Neural progenitor cell (in vitro differentiated cells): ENCODE data around the gene EPHB2. TPM values are rescaled to one million over a fixed set of nuclear protein-coding genes. Genes with fewer than 3 reads are reported as not detected.

Experiments used
- DNase-seq: peaks from one replicate; pipeline ENCODE4 v3.0.0-alpha.2; 2016; ENCODE audit warnings: low spot score
- H2AFZ ChIP-seq: fragments of 200-600 bp; sonication (generic); replicated peaks from 2 replicates; pipeline ENCODE4 v1.6.1; 2016; ENCODE audit warnings: antibody characterized with exemption
- H3F3A ChIP-seq: fragments of 200-600 bp; sonication (generic); 2 replicates; pipeline ENCODE4 v1.6.1; 2016; ENCODE audit warnings: antibody characterized with exemption, low read depth
- H3K27ac ChIP-seq: fragments of 200-600 bp; sonication (generic); 2 replicates; pipeline ENCODE4 v1.5.1; 2016; ENCODE audit warnings: mild to moderate bottlenecking
- H3K27me3 ChIP-seq: fragments of 200-600 bp; sonication (generic); 2 replicates; pipeline ENCODE4 v1.6.1; 2016; ENCODE audit warnings: mild to moderate bottlenecking, moderate library complexity
- H3K36me3 ChIP-seq: fragments of 200-600 bp; sonication (generic); 2 replicates; pipeline ENCODE4 v1.5.1; 2016
- H3K4me1 ChIP-seq: fragments of 200-600 bp; sonication (generic); 2 replicates; pipeline ENCODE4 v1.6.1; 2016; ENCODE audit warnings: mixed run types
- H3K4me2 ChIP-seq: fragments of 200-600 bp; sonication (generic); 2 replicates; pipeline ENCODE4 v1.6.1; 2016
- H3K4me3 ChIP-seq: fragments of 200-600 bp; sonication (generic); 2 replicates; pipeline ENCODE4 v1.5.1; 2016
- H3K79me2 ChIP-seq: fragments of 200-600 bp; sonication (generic); 2 replicates; pipeline ENCODE4 v1.6.1; 2016; ENCODE audit warnings: low read depth
- H3K9ac ChIP-seq: fragments of 200-600 bp; sonication (generic); 2 replicates; pipeline ENCODE4 v1.6.1; 2016
- H3K9me3 ChIP-seq: fragments of 200-600 bp; sonication (generic); 2 replicates; pipeline ENCODE4 v1.5.1; 2016; ENCODE audit warnings: low read depth
- H4K20me1 ChIP-seq: fragments of 200-600 bp; sonication (generic); 2 replicates; pipeline ENCODE4 v1.6.1; 2016; ENCODE audit warnings: low read depth
- H3K27ac Mint-ChIP-seq: 3 replicates; pipeline ENCODE4 v1.8.0; 2021; ENCODE audit warnings: mixed read lengths
- H3K27me3 Mint-ChIP-seq: 2 replicates; pipeline ENCODE4 v1.8.0; 2022; ENCODE audit warnings: low read depth, mild to moderate bottlenecking, inconsistent platforms, moderate library complexity, mixed read lengths; ENCODE audit not compliant: insufficient read depth
- H3K36me3 Mint-ChIP-seq: 3 replicates; pipeline ENCODE4 v1.8.0; 2021; ENCODE audit warnings: mixed read lengths
- H3K4me1 Mint-ChIP-seq: 3 replicates; pipeline ENCODE4 v1.8.0; 2021; ENCODE audit warnings: mixed read lengths
- H3K4me3 Mint-ChIP-seq: 3 replicates; pipeline ENCODE4 v1.8.0; 2021; ENCODE audit warnings: mild to moderate bottlenecking, moderate library complexity, mixed read lengths
- H3K9me3 Mint-ChIP-seq: 3 replicates; pipeline ENCODE4 v1.8.0; 2020; ENCODE audit warnings: mixed read lengths
- EZH2 ChIP-seq: fragments of 200-600 bp; sonication (generic); IDR thresholded peaks from 2 replicates; pipeline ENCODE4 v1.6.1; 2017; ENCODE audit warnings: antibody characterized with exemption, mild to moderate bottlenecking, moderate library complexity
- EZH2phosphoT487 ChIP-seq: fragments of 200-600 bp; sonication (generic); IDR thresholded peaks from 2 replicates; pipeline ENCODE4 v1.6.1; 2017; ENCODE audit warnings: antibody characterized with exemption
- total RNA-seq: library from RNA; depleted of rRNA; stranded (reverse); fragments of >200 nt; gene quantifications from 2 replicates; pipeline ENCODE4 v1.2.3, GENCODE V29; 2015; ENCODE audit warnings: low replicate concordance
- TF ChIP-seq, protein P1 (sequence below): fragments of 200-600 bp; sonication (generic); IDR thresholded peaks from 2 replicates; pipeline ENCODE4 v1.5.1; 2017; ENCODE audit warnings: antibody characterized with exemption, mild to moderate bottlenecking

EPHB2 gene
- total RNA-seq, 1 donor from 2014 or later: 38.3 TPM

DNA sequence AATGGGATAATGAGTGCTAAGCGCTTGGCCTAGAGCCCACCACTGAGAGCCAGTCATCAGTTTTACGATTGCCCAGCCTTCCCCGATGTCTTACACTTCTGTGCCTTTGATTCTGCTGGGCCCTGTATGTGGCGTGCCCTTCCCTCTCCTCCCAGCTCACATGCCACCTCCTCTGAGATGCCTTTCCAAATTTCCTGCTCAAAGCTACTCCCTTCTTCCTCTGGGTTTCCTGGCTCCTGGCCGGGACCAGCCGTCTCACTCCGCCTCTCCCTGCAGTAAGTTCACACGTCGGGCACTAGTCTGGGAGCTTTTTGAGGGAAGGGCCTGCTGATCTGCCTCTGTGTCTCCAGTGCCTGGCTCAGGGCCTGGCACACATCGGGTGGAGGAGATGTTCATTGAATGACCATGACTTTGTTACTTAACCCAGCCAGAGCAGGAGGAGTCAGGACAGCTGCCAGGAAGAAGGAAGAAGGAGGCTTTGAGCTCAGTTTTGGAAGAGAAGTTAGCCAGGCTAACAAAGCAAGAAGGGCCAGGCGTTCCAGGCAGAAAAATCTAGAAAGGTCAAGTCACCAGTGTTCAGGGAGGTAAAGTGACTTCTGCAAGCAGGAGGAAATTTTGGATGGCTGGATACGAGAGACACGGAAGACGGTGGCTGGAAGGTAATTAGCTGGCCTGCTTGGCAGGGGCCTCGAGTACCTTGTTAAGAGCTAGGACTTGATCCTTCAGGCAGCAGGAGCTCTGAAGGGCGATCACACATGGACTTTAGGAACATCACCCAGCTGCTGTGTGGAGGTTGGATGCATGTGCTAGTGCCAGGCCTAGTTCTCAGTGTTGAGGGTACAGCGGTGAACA, 63.6 kb downstream of the EPHB2 start:
- no peaks in the 10 kb centered on the region for H3K36me3 Mint-ChIP-seq
- Histone ChIP-seq H2AFZ (no peak overlapping the region), H3K27ac (no peak overlapping the region), H3K4me1 (peaks cover 41% of the 10 kb centered on the region), H3K36me3 (no peaks in the 10 kb centered on the region), H3K9ac (no peak overlapping the region), H3K27me3 (no peaks in the 10 kb centered on the region), H3K4me3 (no peak overlapping the region), H3K4me2 (no peak overlapping the region), H3F3A (peaks cover 34% of the 10 kb centered on the region), H3K79me2 (peaks cover 31% of the 10 kb centered on the region), H3K9me3 (no peaks in the 10 kb centered on the region), H4K20me1 (peaks cover 98% of the 10 kb centered on the region)
- no peaks in the 10 kb centered on the region for H3K9me3 Mint-ChIP-seq
- H3K4me1 Mint-ChIP-seq: peaks cover 36% of the 10 kb centered on the region
- H3K27me3 Mint-ChIP-seq: peaks cover 8% of the 10 kb centered on the region
- H3K27ac Mint-ChIP-seq: no peak overlapping the region
- no peak for TF ChIP-seq EZH2
- TF ChIP-seq, protein P1, sequence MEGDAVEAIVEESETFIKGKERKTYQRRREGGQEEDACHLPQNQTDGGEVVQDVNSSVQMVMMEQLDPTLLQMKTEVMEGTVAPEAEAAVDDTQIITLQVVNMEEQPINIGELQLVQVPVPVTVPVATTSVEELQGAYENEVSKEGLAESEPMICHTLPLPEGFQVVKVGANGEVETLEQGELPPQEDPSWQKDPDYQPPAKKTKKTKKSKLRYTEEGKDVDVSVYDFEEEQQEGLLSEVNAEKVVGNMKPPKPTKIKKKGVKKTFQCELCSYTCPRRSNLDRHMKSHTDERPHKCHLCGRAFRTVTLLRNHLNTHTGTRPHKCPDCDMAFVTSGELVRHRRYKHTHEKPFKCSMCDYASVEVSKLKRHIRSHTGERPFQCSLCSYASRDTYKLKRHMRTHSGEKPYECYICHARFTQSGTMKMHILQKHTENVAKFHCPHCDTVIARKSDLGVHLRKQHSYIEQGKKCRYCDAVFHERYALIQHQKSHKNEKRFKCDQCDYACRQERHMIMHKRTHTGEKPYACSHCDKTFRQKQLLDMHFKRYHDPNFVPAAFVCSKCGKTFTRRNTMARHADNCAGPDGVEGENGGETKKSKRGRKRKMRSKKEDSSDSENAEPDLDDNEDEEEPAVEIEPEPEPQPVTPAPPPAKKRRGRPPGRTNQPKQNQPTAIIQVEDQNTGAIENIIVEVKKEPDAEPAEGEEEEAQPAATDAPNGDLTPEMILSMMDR: no peak
- no peak for TF ChIP-seq EZH2phosphoT487
- no peak for DNase-seq
- no peak overlapping the region for H3K4me3 Mint-ChIP-seq

DNA sequence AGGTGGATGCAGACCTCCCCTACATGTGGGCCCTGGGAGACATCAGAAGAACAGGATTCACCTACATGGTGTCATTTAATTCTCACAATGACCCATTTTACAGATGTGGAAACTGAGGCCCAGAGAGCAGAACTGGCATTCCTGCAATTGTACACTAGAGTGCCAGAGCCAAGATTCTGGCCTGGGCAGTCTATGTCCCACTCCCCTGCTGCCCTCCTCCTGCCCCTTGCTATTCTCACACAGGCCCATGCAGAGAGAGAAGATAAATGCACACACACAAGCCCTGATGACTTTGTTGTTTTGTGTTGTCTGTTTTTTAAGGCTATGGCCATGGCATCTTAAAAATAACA, 64.2 kb downstream of the EPHB2 start:
- peaks cover 42% of the 10 kb centered on the region for H3K4me1 Mint-ChIP-seq
- Histone ChIP-seq H3K9me3 (no peaks in the 10 kb centered on the region), H3K36me3 (no peaks in the 10 kb centered on the region), H3K4me1 (peaks cover 45% of the 10 kb centered on the region), H3K27me3 (no peaks in the 10 kb centered on the region), H3K79me2 (peaks cover 34% of the 10 kb centered on the region), H3F3A (peaks cover 29% of the 10 kb centered on the region), H3K4me2 (no peak overlapping the region), H2AFZ (no peak overlapping the region), H3K4me3 (no peak overlapping the region), H3K27ac (no peak overlapping the region), H4K20me1 (peaks cover 97% of the 10 kb centered on the region), H3K9ac (no peak overlapping the region)
- H3K36me3 Mint-ChIP-seq: no peaks in the 10 kb centered on the region
- H3K27me3 Mint-ChIP-seq: peaks cover 9% of the 10 kb centered on the region
- no peak for DNase-seq
- no peaks in the 10 kb centered on the region for H3K9me3 Mint-ChIP-seq
- no peak for TF ChIP-seq EZH2phosphoT487
- TF ChIP-seq, protein P1: no peak
- TF ChIP-seq EZH2: no peak
- no peak overlapping the region for H3K4me3 Mint-ChIP-seq
- no peak overlapping the region for H3K27ac Mint-ChIP-seq

DNA sequence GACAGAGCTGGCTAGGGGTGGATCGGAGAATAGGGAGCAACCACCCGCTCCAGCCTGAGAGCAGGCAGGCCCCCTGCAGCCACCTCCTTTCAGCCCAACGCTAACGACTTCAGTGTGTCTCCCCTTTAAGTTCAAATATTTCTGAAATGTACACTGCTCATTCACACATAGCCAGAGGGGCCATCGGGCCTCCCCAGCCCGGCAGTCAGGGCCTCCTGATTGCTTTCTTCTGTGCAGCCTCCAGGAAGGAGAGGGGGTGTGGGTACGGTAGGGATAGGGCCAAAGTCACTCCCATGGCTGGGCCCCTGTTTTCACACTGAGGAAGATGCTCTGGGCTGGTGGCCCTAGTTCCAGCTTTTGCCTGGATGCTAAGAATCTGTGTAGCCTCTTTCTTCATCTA, 64.8 kb downstream of the EPHB2 start:
- Histone ChIP-seq H3K36me3 (no peaks in the 10 kb centered on the region), H3K9ac (no peak overlapping the region), H3K27ac (no peak overlapping the region), H3K9me3 (no peaks in the 10 kb centered on the region), H3K4me3 (no peak overlapping the region), H2AFZ (no peak overlapping the region), H3F3A (peaks cover 28% of the 10 kb centered on the region), H3K27me3 (no peaks in the 10 kb centered on the region), H3K4me2 (peak overlapping the region; percentile 12), H3K4me1 (peaks cover 45% of the 10 kb centered on the region), H4K20me1 (peaks cover 97% of the 10 kb centered on the region), H3K79me2 (peaks cover 41% of the 10 kb centered on the region)
- H3K4me1 Mint-ChIP-seq: peaks cover 47% of the 10 kb centered on the region
- no peak for DNase-seq
- no peaks in the 10 kb centered on the region for H3K36me3 Mint-ChIP-seq
- peak overlapping the region; percentile 7 for H3K27ac Mint-ChIP-seq
- H3K4me3 Mint-ChIP-seq: no peak overlapping the region
- TF ChIP-seq, protein P1: no peak
- TF ChIP-seq EZH2phosphoT487: no peak
- TF ChIP-seq EZH2: no peak
- H3K27me3 Mint-ChIP-seq: peaks cover 6% of the 10 kb centered on the region
- H3K9me3 Mint-ChIP-seq: no peaks in the 10 kb centered on the region
